VCaP (cell line): ENCODE measurements around the gene IP6K3.

Experiments used
- H3K27ac ChIP-seq: fragments of 450-650 bp; 2 replicates; pipeline ENCODE4 v1.5.1; 2017
- TF ChIP-seq, protein P1 (sequence below): fragments of 450-650 bp; conservative IDR thresholded peaks from 2 replicates; pipeline ENCODE4 v1.5.1; 2017; ENCODE audit warnings: mild to moderate bottlenecking, moderate library complexity

Gene IP6K3

GRCh38 chr6:33758815-33759216, 12.1 kb upstream of the IP6K3 start:
- H3K27ac ChIP-seq = peak overlapping the region; percentile 76
- TF ChIP-seq, protein P1, sequence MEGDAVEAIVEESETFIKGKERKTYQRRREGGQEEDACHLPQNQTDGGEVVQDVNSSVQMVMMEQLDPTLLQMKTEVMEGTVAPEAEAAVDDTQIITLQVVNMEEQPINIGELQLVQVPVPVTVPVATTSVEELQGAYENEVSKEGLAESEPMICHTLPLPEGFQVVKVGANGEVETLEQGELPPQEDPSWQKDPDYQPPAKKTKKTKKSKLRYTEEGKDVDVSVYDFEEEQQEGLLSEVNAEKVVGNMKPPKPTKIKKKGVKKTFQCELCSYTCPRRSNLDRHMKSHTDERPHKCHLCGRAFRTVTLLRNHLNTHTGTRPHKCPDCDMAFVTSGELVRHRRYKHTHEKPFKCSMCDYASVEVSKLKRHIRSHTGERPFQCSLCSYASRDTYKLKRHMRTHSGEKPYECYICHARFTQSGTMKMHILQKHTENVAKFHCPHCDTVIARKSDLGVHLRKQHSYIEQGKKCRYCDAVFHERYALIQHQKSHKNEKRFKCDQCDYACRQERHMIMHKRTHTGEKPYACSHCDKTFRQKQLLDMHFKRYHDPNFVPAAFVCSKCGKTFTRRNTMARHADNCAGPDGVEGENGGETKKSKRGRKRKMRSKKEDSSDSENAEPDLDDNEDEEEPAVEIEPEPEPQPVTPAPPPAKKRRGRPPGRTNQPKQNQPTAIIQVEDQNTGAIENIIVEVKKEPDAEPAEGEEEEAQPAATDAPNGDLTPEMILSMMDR = no peak

GRCh38 chr6:33757906-33758305, 11.2 kb upstream of the IP6K3 start:
- peak overlapping the region; percentile 76 for H3K27ac ChIP-seq
- TF ChIP-seq, protein P1 = no peak

- peak overlapping the region; percentile 76; the same call in 1 of the 2 replicates for H3K27ac ChIP-seq
- TF ChIP-seq, protein P1 = no peak
These were observed 10.4 kb upstream of the IP6K3 start for GRCh38 chr6:33757113-33757512.

DNA sequence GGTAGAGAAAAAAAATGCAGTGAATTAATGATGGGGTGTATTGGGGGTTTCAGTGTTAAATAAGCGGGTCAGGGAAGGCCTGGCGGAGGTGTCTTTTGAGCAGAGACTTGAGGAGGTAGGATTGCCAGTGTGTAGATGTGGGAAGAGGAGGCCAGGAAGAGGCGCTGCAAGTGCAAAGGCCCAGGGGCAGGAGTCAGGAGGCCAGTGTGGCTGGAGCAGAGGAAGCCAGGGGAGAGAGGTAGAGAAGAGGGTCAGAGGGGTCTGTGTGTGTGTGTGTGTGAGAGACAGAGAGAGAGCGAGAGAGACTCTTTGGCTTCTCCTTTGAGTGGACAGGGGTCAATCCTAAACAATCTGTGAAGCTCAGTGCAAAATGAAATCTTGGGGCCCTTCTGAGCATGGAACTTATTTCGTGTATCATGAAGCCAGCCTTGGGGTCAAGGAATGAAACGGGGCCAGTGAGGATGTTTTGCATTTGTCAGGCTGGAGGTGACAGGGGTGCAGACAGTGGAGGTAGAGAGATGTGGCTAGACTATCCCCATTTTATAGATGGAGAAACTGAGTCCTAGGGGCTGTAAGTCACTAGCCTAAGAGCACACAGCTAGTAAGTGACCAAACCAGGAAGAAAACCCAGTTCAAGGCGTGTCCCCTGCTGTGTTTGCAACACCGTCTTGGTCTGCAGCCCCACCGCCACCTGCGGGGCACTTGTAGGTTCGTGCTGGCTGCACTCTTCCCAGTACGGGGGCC, 9.7 kb upstream of the IP6K3 start:
- TF ChIP-seq, protein P1 = no peak
- peak overlapping the region; percentile 76; the same call in 1 of the 2 replicates for H3K27ac ChIP-seq

DNA sequence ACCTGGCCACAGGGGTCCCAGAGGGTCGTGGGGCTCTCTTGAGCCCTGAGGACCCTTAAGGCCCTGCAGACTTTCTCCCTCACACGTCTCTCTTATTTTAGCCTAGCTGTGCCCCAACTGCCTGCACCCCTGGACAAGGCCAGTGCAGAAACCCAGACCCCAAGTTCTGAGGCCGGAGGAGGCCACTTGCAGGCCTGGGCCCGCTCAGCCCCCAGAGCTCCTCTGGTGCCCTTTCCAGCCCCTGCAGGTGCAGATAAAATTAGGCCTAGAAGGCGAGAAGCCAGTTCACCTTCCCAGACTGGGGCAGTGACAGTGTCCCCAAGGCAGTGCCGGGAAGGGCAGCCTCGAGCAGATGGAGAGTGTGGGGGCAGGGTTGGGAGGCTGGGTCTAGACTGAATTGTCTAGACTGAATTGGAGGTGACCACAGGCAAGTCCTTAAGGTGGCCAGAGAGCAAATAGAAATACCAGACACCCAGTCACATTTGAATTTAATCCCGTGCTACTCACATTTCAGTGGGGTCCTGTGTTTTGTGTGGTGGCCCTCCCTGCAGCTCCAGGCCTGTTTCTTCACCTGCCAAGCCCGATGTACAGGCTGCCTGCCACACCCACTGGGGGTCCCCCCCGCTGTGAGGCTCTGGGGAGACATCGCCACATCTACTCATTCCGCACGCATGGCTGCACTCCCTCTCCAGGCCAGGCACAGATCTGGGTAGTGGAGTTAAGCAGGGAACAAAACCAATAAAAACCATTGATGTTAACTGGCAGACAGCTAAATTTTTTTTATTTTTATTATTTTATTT, 8.6 kb upstream of the IP6K3 start:
- peak overlapping the region; percentile 76 for H3K27ac ChIP-seq
- TF ChIP-seq, protein P1 = peak; percentile 15; the same call in 1 of the 2 replicates

DNA sequence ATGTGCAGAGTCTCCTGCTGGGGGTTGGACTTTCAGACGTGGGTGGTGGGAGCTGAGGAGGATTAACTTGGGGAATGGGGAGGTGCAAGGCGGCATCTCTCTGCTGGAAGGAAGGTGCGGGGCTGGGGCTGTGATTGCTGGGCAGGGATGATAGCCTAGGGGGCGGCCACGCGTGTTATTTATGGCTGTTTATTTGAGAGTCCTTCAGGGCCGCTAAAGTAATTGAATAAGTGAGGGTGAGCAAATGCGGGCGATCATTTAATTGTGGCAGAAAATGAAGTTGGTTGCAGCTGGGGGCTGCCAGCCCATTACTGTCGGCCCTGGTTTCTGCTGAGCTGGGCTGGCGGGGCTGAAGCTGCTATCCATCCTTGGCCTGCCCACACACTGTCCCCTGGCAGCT, 7.5 kb upstream of the IP6K3 start:
- H3K27ac ChIP-seq = peak overlapping the region; percentile 76; the same call in 1 of the 2 replicates
- TF ChIP-seq, protein P1 = no peak

GRCh38 chr6:33752646-33753015, 5.9 kb upstream of the IP6K3 start:
- TF ChIP-seq, protein P1 = no peak
- H3K27ac ChIP-seq = peak overlapping the region; percentile 21; the same call in 1 of the 2 replicates
